GM21786 (cell line): ENCODE measurements around the gene MAN2B2.
"Not testable (repeated sequence)": the region's sequence is repeated elsewhere in the genome, so short reads cannot be mapped to it uniquely, and the experiment has no call there.

Experiments
- ATAC-seq: cut with Tn5 transposase; IDR thresholded peaks from one replicate; pipeline ENCODE4 v1.9.1; 2021; ENCODE audit not compliant: unreplicated experiment

The MAN2B2 gene

GRCh38 chr4:6665320-6665654 lies 90.3 kb downstream of the MAN2B2 start:
- ATAC-seq = no peak

DNA sequence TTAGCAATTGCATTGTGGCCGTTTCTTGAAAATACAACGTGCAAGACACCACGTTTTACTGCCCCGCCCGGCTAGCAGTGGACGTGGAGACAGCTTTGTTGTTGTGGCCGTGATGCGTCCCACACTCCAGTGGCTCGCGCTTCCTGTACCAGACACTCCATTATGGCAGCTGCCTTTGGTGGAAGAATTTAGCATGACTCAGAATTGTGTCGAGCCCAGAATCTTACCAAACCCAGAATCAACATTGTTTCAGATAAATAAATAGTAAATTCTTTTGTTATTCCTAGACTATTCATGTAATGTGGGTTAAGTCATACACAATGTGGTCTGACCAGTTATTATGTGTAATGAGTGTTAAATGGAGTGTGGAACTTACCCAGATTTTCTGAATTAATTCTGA lies 93.4 kb downstream of the MAN2B2 start:
- ATAC-seq = no peak

GRCh38 chr4:6671648-6672047 lies 96.7 kb downstream of the MAN2B2 start:
- no peak for ATAC-seq

GRCh38 chr4:6672131-6672530 lies 97.1 kb downstream of the MAN2B2 start:
- no peak for ATAC-seq

GRCh38 chr4:6672541-6673190 lies 97.7 kb downstream of the MAN2B2 start:
- not testable (repeated sequence) for ATAC-seq
